HepG2 (cell line): Measurements from ENCODE around the gene METTL5. TPM values are rescaled to one million over a fixed set of nuclear protein-coding genes. Genes with fewer than 3 reads are reported as not detected.

Experiments used
- ATAC-seq: fragments of 200-7000 bp; cut with Tn5 transposase; 3 replicates; pipeline ENCODE4 v1.9.1; 2020; ENCODE audit warnings: mild to moderate bottlenecking, moderate library complexity
- BruUV-seq: library from RNA; stranded (reverse); fragments of 400-500 nt; replicated peaks from 2 replicates; lab custom pipeline; 2021; lab: Mats Ljungman, UMichigan
- CTCF ChIA-PET: fragments of 300-600 bp; formaldehyde crosslinking; extraction: SDS; loops from one replicate; lab custom pipeline; 2021; ENCODE audit warnings: low total read pairs, inconsistent platforms, low intra/inter-chr PET ratio; lab: Yijun Ruan, JAX
- POLR2A ChIA-PET: fragments of 350-600 bp; sonication (Branson Sonifier 250); formaldehyde crosslinking; loops from one replicate; lab custom pipeline; 2020; ENCODE audit warnings: antibody characterized with exemption, inconsistent platforms; lab: Yijun Ruan, JAX
- DNase-seq: peaks from one replicate; pipeline ENCODE4 v3.0.0-alpha.2; 2015; ENCODE audit warnings: low spot score
- FAIRE-seq: peaks from 3 replicates; lab custom pipeline; 2011; peaks lifted over from hg19 to GRCh38; lab: Jason Lieb, UNC
- H2AFZ ChIP-seq: one replicate; pipeline ENCODE4 v1.6.1; 2011; ENCODE audit warnings: low read length, inconsistent platforms
- H3K27ac ChIP-seq: fragments of 300-600 bp; 3 replicates; pipeline ENCODE4 v1.8.0; 2011; ENCODE audit warnings: mixed run types, mild to moderate bottlenecking, mixed read lengths, low read length, inconsistent platforms; ENCODE audit not compliant: insufficient read depth; ENCODE audit errors: extremely low read length
- H3K27me3 ChIP-seq, 2 experiments: fragments of 200-600 bp in 1 of 2; 2 replicates in 1 of 2; 3 replicates in 1 of 2; pipeline versions ENCODE4 v1.6.0 to v1.8.0; 2011; ENCODE audit warnings: low read length in 2 of 2, mild to moderate bottlenecking in 2 of 2, moderate library complexity in 2 of 2, inconsistent platforms in 1 of 2; ENCODE audit not compliant: insufficient read depth in 2 of 2, control insufficient read depth in 1 of 2
- H3K36me3 ChIP-seq, 2 experiments: fragments of 200-600 bp in 1 of 2; replicated peaks in 1 of 2; 2 replicates in 1 of 2; 3 replicates in 1 of 2; pipeline versions ENCODE4 v1.5.1 to v1.8.0; 2011; ENCODE audit warnings: low read length in 2 of 2, inconsistent platforms in 1 of 2; ENCODE audit not compliant: insufficient read depth in 2 of 2, control insufficient read depth in 1 of 2
- H3K4me1 ChIP-seq: 2 replicates; pipeline ENCODE4 v1.5.1; 2012; ENCODE audit warnings: low read length, inconsistent platforms; ENCODE audit not compliant: insufficient read depth
- H3K4me2 ChIP-seq: 2 replicates; pipeline ENCODE4 v1.6.0; 2011; ENCODE audit warnings: low read depth, low read length, inconsistent platforms
- H3K4me3 ChIP-seq, 3 experiments: fragments of 200-600 bp in 1 of 3; sonication (generic), shearing (Covaris generic) in 1 of 3; replicated peaks in 1 of 3; 2 replicates each; pipeline ENCODE4 v1.5.1; 2011 to 2016; ENCODE audit warnings: low read length in 3 of 3, inconsistent platforms in 2 of 3, low read depth in 2 of 3, mild to moderate bottlenecking in 2 of 3, control low read depth in 1 of 3, mixed read lengths in 1 of 3; ENCODE audit not compliant: insufficient read depth in 1 of 3
- H3K79me2 ChIP-seq: one replicate; pipeline ENCODE4 v1.6.1; 2011; ENCODE audit warnings: low read length, inconsistent platforms; ENCODE audit not compliant: insufficient read depth
- H3K9ac ChIP-seq: 2 replicates; pipeline ENCODE4 v1.6.0; 2011; ENCODE audit warnings: mild to moderate bottlenecking, low read depth, low read length, inconsistent platforms; ENCODE audit not compliant: insufficient read depth
- H3K9me3 ChIP-seq: 2 replicates; pipeline ENCODE4 v1.5.1; 2012; ENCODE audit warnings: mild to moderate bottlenecking, low read length
- H4K20me1 ChIP-seq: 2 replicates; pipeline ENCODE4 v1.6.0; 2011; ENCODE audit warnings: inconsistent platforms, mild to moderate bottlenecking, low read length, moderate library complexity; ENCODE audit not compliant: insufficient read depth
- AGO2 ChIP-seq: fragments of 200-400 bp; formaldehyde crosslinking; optimal IDR thresholded peaks from 2 replicates; pipeline ENCODE3; 2017; ENCODE audit warnings: mild to moderate bottlenecking, low read depth, low read length, moderate library complexity
- HDAC1 ChIP-seq: sonication (generic); formaldehyde crosslinking; IDR thresholded peaks from 2 replicates; pipeline ENCODE4 v1.5.1; 2020; ENCODE audit warnings: mild to moderate bottlenecking, missing genetic modification reagents
- HOXD1 ChIP-seq: sonication (generic); formaldehyde crosslinking; IDR thresholded peaks from 2 replicates; pipeline ENCODE4 v1.5.0; 2020; ENCODE audit warnings: missing genetic modification reagents
- MLXIP ChIP-seq: sonication (generic); formaldehyde crosslinking; IDR thresholded peaks from 2 replicates; pipeline ENCODE4 v1.9.0; 2021; ENCODE audit warnings: missing genetic modification reagents, borderline replicate concordance
- PHF20 ChIP-seq: sonication (generic); formaldehyde crosslinking; IDR thresholded peaks from 2 replicates; pipeline ENCODE4 v1.5.0; 2020; ENCODE audit warnings: mild to moderate bottlenecking, missing genetic modification reagents
- RBFOX2 ChIP-seq: fragments of 200-400 bp; formaldehyde crosslinking; IDR thresholded peaks from 2 replicates; pipeline ENCODE4 v1.6.1; 2017; ENCODE audit warnings: low read depth, mild to moderate bottlenecking, low read length
- SALL1 ChIP-seq: sonication (generic); formaldehyde crosslinking; IDR thresholded peaks from 2 replicates; pipeline ENCODE4 v1.8.0; 2022; ENCODE audit warnings: mild to moderate bottlenecking, missing genetic modification reagents
- TFDP2 ChIP-seq: sonication (generic); formaldehyde crosslinking; IDR thresholded peaks from 2 replicates; pipeline ENCODE4 v1.4.0; 2020; ENCODE audit warnings: missing genetic modification reagents
- ZBTB44 ChIP-seq: sonication (generic); formaldehyde crosslinking; IDR thresholded peaks from 2 replicates; pipeline ENCODE4 v1.4.0; 2020; ENCODE audit warnings: missing genetic modification reagents
- ZEB1 ChIP-seq: IDR thresholded peaks from 2 replicates; pipeline ENCODE4 v1.6.1; 2012; ENCODE audit warnings: mild to moderate bottlenecking, low read depth, inconsistent platforms; ENCODE audit not compliant: insufficient replicate concordance
- ZKSCAN8 ChIP-seq: IDR thresholded peaks from 2 replicates; pipeline ENCODE4 v1.6.1; 2016; ENCODE audit warnings: borderline replicate concordance, missing genetic modification reagents, missing compliant biosample characterization
- ZNF558 ChIP-seq: sonication (generic); formaldehyde crosslinking; IDR thresholded peaks from 2 replicates; pipeline ENCODE4 v1.9.0; 2022; ENCODE audit warnings: mild to moderate bottlenecking, missing genetic modification reagents, borderline replicate concordance
- ZNF574 ChIP-seq: sonication (generic); formaldehyde crosslinking; IDR thresholded peaks from 2 replicates; pipeline ENCODE4 v1.4.0; 2020; ENCODE audit warnings: missing genetic modification reagents
- WGBS: methylation state at CpG from one replicate; pipeline ENCODE4 v1.1.6; 2017; ENCODE audit warnings: low lambda C conversion rate; 5-methylcytosine and 5-hydroxymethylcytosine counted together
- in situ Hi-C: cut with HindIII; loops from 2 replicates; pipeline ENCODE4 v1.10.0; 2017; ENCODE audit warnings: low pct_unique_long_range_greater_than_20kb; ENCODE audit not compliant: extremely low pct_ligation_motif_present
- intact Hi-C: fragments of 100-400 bp; cut with micrococcal nuclease; formaldehyde crosslinking; loops from one replicate; pipeline ENCODE4 v1.10.0; 2022; ENCODE audit not compliant: unreplicated experiment
- polyA plus RNA-seq, 8 experiments: library from polyadenylated mRNA; depleted of rRNA in 3 of 8; stranded (reverse) in 7 of 8; unstranded in 1 of 8; fragments of >200 nt; fragmentation: Illumina TruSeq in 4 of 8; extraction: Trizol in 4 of 8; gene quantifications; 2 replicates each; pipeline versions ENCODE4 v1.2.1 to v1.2.3, GENCODE V29; 2011 to 2016; ENCODE audit warnings: low read depth in 4 of 8, missing spikeins in 1 of 8, mixed read lengths in 1 of 8; ENCODE audit not compliant: insufficient read depth in 1 of 8
- total RNA-seq, 5 experiments: library from RNA; depleted of rRNA; stranded (reverse); fragments of >200 nt; fragmentation: Illumina TruSeq; extraction: Trizol; gene quantifications; 2 replicates each; pipeline ENCODE4 v1.2.3, GENCODE V29; 2016; ENCODE audit warnings: low read depth in 1 of 5

The METTL5 gene
- total and polyA plus RNA-seq, 2 of the 13 experiments (the other 11 are each of a cell fraction or from before 2014, with no cell fraction given), result 50.7 to 95.1 TPM

GRCh38 chr2:169827272-169828140 is 2.8 kb upstream of the METTL5 start, which contains the start of gene UBR3:
UBR3 (plus strand) TSS chr2:169827454; CDS start chr2:169827508, 54 bp downstream.
- peak within 1 kb of the TSS; percentile 63 for H3K27ac ChIP-seq
- no peak for FAIRE-seq
- TF ChIP-seq ZNF558 (CRISPR knock-in tag), result peak; percentile 81; the same call in 1 of the 2 replicates
- TF ChIP-seq AGO2, result peak; percentile 54
- TF ChIP-seq MLXIP, result 0 out of 2 replicates have a peak, but pooled peaks have one; percentile 21
- TF ChIP-seq ZNF574 (CRISPR knock-in tag), result peak; percentile 79
- TF ChIP-seq ZEB1, result peak; percentile 14
- peak; percentile 49 for TF ChIP-seq TFDP2
- peak; percentile 69 for TF ChIP-seq HDAC1 (CRISPR knock-in tag)
- peak; percentile 92 for TF ChIP-seq RBFOX2
- peak; percentile 33; the same call in 1 of the 2 replicates for TF ChIP-seq SALL1 (CRISPR knock-in tag)
- TF ChIP-seq HOXD1 (CRISPR knock-in tag), result peak; percentile 17; the same call in 1 of the 2 replicates
- peak; percentile 55 for TF ChIP-seq PHF20 (CRISPR knock-in tag)
- TF ChIP-seq ZKSCAN8 (CRISPR knock-in tag), result peak; percentile 66; the same call in 1 of the 2 replicates
- peak; percentile 50; the same call in 1 of the 2 replicates for TF ChIP-seq ZBTB44 (CRISPR knock-in tag)

More at GRCh38 chr2:169827272-169828140, 2.8 kb upstream of the METTL5 start, which contains the start of gene UBR3:
- no peaks in the 10 kb centered on the region; a peak in 1 of 5 replicates for H3K27me3 ChIP-seq
- intact Hi-C loops, result loop anchor here (1.0 to 2.0 kb wide), 2 partner anchors 29 to 50 kb away; partner anchors contain the start of gene SSB
- peak within 1 kb of the TSS; percentile 85 for H3K9ac ChIP-seq
- peaks cover 0 to 2% of the 10 kb centered on the region in 2 experiments; a peak in 1 of 5 replicates for H3K36me3 ChIP-seq
- H3K4me3 ChIP-seq, result peak within 1 kb of the TSS; percentile 81 to 97 (median 90)
- ChIA-PET CTCF (no interaction called here), POLR2A (interaction anchor here (0.8 to 2.4 kb wide), 14 partner anchors 9 to 254 kb away, joined by 3 to 16 read pairs (median 6); partner anchors contain the start of genes FASTKD1, KLHL23 and SSB)
- ATAC-seq (peak; percentile 81), DNase-seq (peak; percentile 91)
- BruUV-seq, result no TSS peak
- H2AFZ ChIP-seq, result peak within 1 kb of the TSS; percentile 62
- peaks cover 26% of the 10 kb centered on the region for H4K20me1 ChIP-seq
- H3K4me2 ChIP-seq, result peak within 1 kb of the TSS; percentile 96
- H3K4me1 ChIP-seq, result peaks cover 55% of the 10 kb centered on the region
- no peaks in the 10 kb centered on the region for H3K9me3 ChIP-seq
- in situ Hi-C loops, result no loop called here
- H3K79me2 ChIP-seq, result peaks cover 64% of the 10 kb centered on the region
- WGBS, result under 1% methylated on average over 52 of the region's 104 CpGs
